ENCODE data around the gene CTTNBP2NL.
"Not testable (repeated sequence)": the region's sequence is repeated elsewhere in the genome, so short reads cannot be mapped to it uniquely, and the experiment has no call there.

CTTNBP2NL gene

DNA sequence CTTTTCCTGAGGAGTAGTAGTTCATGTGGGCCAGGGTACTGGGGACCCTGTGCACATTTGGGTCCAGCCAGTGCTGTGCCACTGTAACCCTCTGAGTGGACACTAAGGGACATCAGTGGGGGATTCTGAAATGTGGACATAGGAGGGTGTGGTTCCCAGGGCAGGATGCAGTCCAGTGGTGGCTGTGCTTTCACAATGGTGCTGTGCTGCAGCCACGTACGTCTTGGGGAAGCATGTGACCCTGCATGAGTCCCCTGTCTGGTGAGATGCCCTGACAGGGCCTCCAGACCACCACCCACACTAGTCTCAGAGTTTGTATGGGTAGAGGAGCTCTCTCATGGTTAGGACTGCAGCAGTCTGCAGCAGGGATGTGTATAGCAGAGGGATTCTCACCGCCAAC lies 75.0 kb downstream of the CTTNBP2NL start:
- TF ChIP-seq, protein P1, sequence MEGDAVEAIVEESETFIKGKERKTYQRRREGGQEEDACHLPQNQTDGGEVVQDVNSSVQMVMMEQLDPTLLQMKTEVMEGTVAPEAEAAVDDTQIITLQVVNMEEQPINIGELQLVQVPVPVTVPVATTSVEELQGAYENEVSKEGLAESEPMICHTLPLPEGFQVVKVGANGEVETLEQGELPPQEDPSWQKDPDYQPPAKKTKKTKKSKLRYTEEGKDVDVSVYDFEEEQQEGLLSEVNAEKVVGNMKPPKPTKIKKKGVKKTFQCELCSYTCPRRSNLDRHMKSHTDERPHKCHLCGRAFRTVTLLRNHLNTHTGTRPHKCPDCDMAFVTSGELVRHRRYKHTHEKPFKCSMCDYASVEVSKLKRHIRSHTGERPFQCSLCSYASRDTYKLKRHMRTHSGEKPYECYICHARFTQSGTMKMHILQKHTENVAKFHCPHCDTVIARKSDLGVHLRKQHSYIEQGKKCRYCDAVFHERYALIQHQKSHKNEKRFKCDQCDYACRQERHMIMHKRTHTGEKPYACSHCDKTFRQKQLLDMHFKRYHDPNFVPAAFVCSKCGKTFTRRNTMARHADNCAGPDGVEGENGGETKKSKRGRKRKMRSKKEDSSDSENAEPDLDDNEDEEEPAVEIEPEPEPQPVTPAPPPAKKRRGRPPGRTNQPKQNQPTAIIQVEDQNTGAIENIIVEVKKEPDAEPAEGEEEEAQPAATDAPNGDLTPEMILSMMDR (IDR thresholded peaks at IDR 0.05) = no peak
- peaks cover 5 to 6% of the 10 kb centered on the region in 2 experiments for H3K4me1 ChIP-seq (ENCODE audit: control insufficient read depth in 1 of 2, insufficient read depth in 1 of 2, low read depth in 1 of 2, low read length in 1 of 2)
- peaks cover 28% of the 10 kb centered on the region for H3K27me3 ChIP-seq

DNA sequence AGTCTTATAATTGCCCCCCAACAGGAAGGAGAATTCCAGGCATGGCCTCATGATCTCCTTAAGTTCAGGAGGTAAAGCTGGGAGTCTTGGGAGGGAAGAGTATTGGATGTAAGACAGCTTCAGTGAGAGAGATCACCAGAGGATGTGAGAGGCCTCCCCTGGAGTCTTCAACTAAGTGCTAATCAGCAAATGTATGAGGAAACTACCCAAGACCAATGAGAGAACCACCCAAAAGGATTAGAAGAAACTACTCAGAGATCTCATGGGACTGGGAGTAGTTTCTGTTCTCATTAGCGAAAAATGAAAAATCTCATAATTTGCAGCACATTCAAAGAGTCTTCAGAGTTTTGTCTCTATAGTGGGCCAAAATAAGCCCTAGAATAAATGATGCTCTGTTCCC lies 76.1 kb downstream of the CTTNBP2NL start:
- Histone ChIP-seq H3K36me3 (no peaks in the 10 kb centered on the region), H3K27ac (no peak overlapping the region), H3K27me3 (peaks cover 17% of the 10 kb centered on the region), H3K4me1 (ENCODE audit: control insufficient read depth in 1 of 2, insufficient read depth in 1 of 2, low read depth in 1 of 2, low read length in 1 of 2) (no peaks in the 10 kb centered on the region), H3K9me3 (no peaks in the 10 kb centered on the region), H3K4me3 (ENCODE audit: low read depth in 1 of 2, low read length in 1 of 2) (no peak overlapping the region)
- TF ChIP-seq, protein P1 (IDR thresholded peaks at IDR 0.05) = no peak

More for the DNA sequence above, 75.0 kb downstream of the CTTNBP2NL start:
- Histone ChIP-seq H3K4me3 (ENCODE audit: low read depth in 1 of 2, low read length in 1 of 2) (no peak overlapping the region), H3K36me3 (no peaks in the 10 kb centered on the region), H3K27ac (no peak overlapping the region), H3K9me3 (no peaks in the 10 kb centered on the region)

GRCh38 chr1:112477550-112477949 lies 81.5 kb downstream of the CTTNBP2NL start:
- no peaks in the 10 kb centered on the region for H3K36me3 ChIP-seq
- TF ChIP-seq, protein P1 (IDR thresholded peaks at IDR 0.05) = no peak
- H3K9me3 ChIP-seq = no peaks in the 10 kb centered on the region
- no peaks in the 10 kb centered on the region for H3K4me1 ChIP-seq (ENCODE audit: control insufficient read depth in 1 of 2, insufficient read depth in 1 of 2, low read depth in 1 of 2, low read length in 1 of 2)
- H3K27me3 ChIP-seq = peaks cover 2% of the 10 kb centered on the region
- H3K27ac ChIP-seq = no peak overlapping the region
- no peak overlapping the region for H3K4me3 ChIP-seq (ENCODE audit: low read depth in 1 of 2, low read length in 1 of 2)

GRCh38 chr1:112478314-112478713 lies 82.3 kb downstream of the CTTNBP2NL start:
- TF ChIP-seq, protein P1 (IDR thresholded peaks at IDR 0.05) = no peak
- H3K36me3 ChIP-seq = no peaks in the 10 kb centered on the region
- H3K27me3 ChIP-seq = peaks cover 10% of the 10 kb centered on the region
- no peaks in the 10 kb centered on the region for H3K4me1 ChIP-seq (ENCODE audit: control insufficient read depth in 1 of 2, insufficient read depth in 1 of 2, low read depth in 1 of 2, low read length in 1 of 2)
- no peak overlapping the region for H3K27ac ChIP-seq
- no peak overlapping the region for H3K4me3 ChIP-seq (ENCODE audit: low read depth in 1 of 2, low read length in 1 of 2)
- H3K9me3 ChIP-seq = no peaks in the 10 kb centered on the region

DNA sequence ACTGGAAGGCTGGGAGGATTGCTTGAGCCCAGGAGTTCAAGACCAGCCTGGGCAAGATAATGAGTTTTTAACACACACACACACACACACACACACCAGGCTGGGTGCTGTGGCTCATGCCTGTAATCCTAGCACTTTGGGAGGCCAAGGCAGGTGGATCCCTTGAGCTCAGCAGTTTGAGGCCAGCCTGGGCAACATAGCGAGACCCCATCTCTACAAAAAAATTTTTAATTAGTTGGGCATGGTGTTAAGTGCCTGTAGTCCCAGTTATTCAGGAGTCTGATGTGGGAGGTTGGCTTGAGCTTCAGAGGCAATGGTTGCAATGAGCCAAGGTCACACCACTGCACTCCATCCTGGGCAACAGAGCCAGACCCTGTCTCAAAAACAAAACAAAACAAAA lies 90.0 kb downstream of the CTTNBP2NL start:
- not testable (repeated sequence) for H3K4me3 ChIP-seq (ENCODE audit: low read depth in 1 of 2, low read length in 1 of 2); H3K36me3 ChIP-seq; H3K9me3 ChIP-seq; H3K27ac ChIP-seq; H3K4me1 ChIP-seq (ENCODE audit: control insufficient read depth in 1 of 2, insufficient read depth in 1 of 2, low read depth in 1 of 2, low read length in 1 of 2)
- H3K27me3 ChIP-seq = peaks cover 14% of the 10 kb centered on the region

DNA sequence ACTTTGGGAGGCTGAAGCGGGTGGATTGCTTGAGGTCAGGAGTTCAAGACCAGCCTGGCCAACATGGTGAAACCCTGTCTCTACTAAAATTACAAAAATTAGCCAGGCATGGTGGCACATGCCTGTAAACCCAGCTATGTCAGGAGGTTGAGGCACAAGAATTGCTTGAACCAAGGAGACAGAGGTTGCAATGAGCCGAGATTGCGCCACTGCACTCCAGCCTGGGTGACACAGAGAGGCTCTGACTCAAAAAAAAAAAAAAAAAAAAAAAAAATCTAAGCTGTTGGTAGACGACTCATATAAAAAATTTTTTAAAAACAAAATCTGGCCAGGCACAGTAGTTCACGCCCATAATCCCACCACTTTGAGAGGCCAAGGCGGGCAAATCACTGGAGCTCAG lies 91.7 kb downstream of the CTTNBP2NL start:
- H3K4me3 ChIP-seq (ENCODE audit: low read depth in 1 of 2, low read length in 1 of 2); H3K9me3 ChIP-seq; H3K36me3 ChIP-seq; H3K27ac ChIP-seq; H3K4me1 ChIP-seq (ENCODE audit: control insufficient read depth in 1 of 2, insufficient read depth in 1 of 2, low read depth in 1 of 2, low read length in 1 of 2): not testable (repeated sequence)
- H3K27me3 ChIP-seq = peaks cover 24% of the 10 kb centered on the region

- Histone ChIP-seq H3K9me3 (no peaks in the 10 kb centered on the region), H3K4me3 (ENCODE audit: low read depth in 1 of 2, low read length in 1 of 2) (no peak overlapping the region), H3K36me3 (no peaks in the 10 kb centered on the region), H3K27me3 (peaks cover 23% of the 10 kb centered on the region), H3K27ac (no peak overlapping the region), H3K4me1 (ENCODE audit: control insufficient read depth in 1 of 2, insufficient read depth in 1 of 2, low read depth in 1 of 2, low read length in 1 of 2) (no peaks in the 10 kb centered on the region)
- TF ChIP-seq, protein P1 (IDR thresholded peaks at IDR 0.05) = no peak
Observed at GRCh38 chr1:112488141-112488540, 92.1 kb downstream of the CTTNBP2NL start.

Measured in neutrophil (primary cell).